GM12872 (cell line): ENCODE data around the gene KCNH2.

Experiments used
- TF ChIP-seq, protein P1 (sequence below): IDR thresholded peaks from 3 replicates; pipeline ENCODE4 v1.5.1; 2011; ENCODE audit warnings: low read depth, mild to moderate bottlenecking, low read length, moderate library complexity; ENCODE audit not compliant: insufficient read depth

Gene KCNH2

GRCh38 chr7:151013356-151013732, 35.2 kb upstream of the KCNH2 start:
- TF ChIP-seq, protein P1, sequence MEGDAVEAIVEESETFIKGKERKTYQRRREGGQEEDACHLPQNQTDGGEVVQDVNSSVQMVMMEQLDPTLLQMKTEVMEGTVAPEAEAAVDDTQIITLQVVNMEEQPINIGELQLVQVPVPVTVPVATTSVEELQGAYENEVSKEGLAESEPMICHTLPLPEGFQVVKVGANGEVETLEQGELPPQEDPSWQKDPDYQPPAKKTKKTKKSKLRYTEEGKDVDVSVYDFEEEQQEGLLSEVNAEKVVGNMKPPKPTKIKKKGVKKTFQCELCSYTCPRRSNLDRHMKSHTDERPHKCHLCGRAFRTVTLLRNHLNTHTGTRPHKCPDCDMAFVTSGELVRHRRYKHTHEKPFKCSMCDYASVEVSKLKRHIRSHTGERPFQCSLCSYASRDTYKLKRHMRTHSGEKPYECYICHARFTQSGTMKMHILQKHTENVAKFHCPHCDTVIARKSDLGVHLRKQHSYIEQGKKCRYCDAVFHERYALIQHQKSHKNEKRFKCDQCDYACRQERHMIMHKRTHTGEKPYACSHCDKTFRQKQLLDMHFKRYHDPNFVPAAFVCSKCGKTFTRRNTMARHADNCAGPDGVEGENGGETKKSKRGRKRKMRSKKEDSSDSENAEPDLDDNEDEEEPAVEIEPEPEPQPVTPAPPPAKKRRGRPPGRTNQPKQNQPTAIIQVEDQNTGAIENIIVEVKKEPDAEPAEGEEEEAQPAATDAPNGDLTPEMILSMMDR, result no peak

DNA sequence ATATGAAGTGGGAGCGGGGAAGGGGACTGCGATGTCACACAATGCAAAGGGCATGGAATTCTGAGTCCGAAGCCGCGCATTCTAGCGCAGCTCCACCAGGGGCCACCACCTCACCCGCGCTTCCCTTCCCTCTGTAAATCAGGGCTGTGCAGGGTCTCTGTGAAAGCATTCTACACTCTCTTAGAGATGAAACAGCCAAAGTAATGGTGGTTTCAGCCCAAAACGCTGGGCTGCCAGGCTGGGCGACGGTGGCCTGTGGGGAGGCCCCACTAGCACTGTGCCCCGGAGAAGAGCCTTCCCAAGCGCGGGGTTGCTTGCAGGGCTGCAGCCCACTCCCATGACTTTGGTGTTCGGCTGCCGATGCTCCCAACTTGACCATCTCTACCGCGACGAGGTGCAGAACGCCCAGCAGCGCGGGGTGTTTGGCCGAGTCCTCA, 34.8 kb upstream of the KCNH2 start:
- TF ChIP-seq, protein P1, result peak; percentile 68

DNA sequence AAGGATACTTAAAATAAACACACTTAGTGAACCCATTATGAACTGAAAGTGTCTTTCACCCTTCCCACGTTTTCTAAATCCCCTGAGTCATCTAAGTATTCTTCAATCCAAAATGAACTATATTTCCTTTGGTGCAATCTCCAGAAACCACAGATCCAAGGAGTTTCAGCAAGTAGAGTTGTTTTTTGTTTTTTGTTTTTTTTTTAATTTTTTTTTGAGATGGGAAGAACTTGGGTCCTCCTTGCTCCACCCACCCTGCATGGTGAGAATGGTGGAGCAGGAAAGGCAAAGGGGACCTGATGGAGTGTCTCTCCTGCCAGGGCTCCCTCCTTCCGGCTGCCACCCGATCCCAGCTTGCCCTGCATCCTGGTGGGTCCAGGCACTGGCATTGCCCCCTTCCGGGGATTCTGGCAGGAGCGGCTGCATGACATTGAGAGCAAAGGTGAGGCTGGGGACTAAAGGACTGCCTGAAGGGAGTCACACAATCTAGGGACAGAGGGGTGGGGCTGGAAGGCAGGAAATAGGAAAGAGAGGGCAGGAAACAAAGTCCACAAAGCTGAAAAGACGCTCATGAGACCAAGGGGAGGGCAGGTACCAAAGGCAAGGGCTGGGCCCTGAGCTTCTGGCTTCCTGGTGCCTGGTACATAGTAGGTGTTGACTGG, 34.0 kb upstream of the KCNH2 start:
- TF ChIP-seq, protein P1, result no peak

DNA sequence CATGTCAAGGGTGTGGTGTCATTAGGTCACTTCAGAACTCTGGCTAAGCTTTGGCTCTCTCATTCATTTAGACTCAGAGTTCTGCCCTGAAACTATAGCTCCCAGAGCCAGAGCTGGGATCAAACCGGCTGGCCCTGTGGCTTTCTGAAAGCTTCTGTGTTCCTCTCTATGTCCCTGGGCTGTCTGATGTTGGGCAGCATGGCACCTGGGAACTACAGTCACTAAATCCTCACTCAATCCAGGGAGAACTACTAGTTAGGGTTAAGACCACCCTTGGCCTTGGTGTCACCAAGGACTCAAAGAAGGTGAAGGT, 32.9 kb upstream of the KCNH2 start:
- TF ChIP-seq, protein P1, result no peak

- TF ChIP-seq, protein P1, result no peak
Observed at GRCh38 chr7:151010307-151011096, 32.4 kb upstream of the KCNH2 start.

DNA sequence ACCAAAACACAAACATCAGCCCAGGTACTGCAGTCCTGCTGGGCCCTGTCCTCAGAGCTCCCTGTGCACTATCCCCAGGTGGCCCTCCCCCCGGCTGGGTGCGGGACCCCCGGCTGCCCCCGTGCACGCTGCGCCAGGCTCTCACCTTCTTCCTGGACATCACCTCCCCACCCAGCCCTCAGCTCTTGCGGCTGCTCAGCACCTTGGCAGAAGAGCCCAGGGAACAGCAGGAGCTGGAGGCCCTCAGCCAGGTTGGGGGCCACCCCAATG, 31.9 kb upstream of the KCNH2 start:
- TF ChIP-seq, protein P1, result no peak

GRCh38 chr7:151009327-151010036, 31.4 kb upstream of the KCNH2 start:
- TF ChIP-seq, protein P1, result no peak
